NCI-H2081 treated with DMSO at 0.1 percent for 48 hours (cell line): ENCODE results near the gene PIK3R1.

Source experiments
- DNase-seq: peaks from one replicate; lab custom pipeline; 2025; lab: John Stamatoyannopoulos, UW

The PIK3R1 gene

GRCh38 chr5:68331192-68332079 lies 115.9 kb downstream of the PIK3R1 start:
- no peak for DNase-seq

- DNase-seq = no peak
Measured at GRCh38 chr5:68332080-68332451, 116.5 kb downstream of the PIK3R1 start.

- no peak for DNase-seq
Measured at GRCh38 chr5:68332556-68332955, 117.0 kb downstream of the PIK3R1 start.

- DNase-seq = no peak
Measured at GRCh38 chr5:68333649-68334552, 118.3 kb downstream of the PIK3R1 start.

GRCh38 chr5:68334553-68334886 lies 119.0 kb downstream of the PIK3R1 start:
- no peak for DNase-seq

- no peak for DNase-seq
Measured at GRCh38 chr5:68335075-68335474, 119.5 kb downstream of the PIK3R1 start.

- no peak for DNase-seq
Measured at GRCh38 chr5:68336200-68336599, 120.6 kb downstream of the PIK3R1 start.

- DNase-seq = no peak
Measured at GRCh38 chr5:68337235-68337634, 121.7 kb downstream of the PIK3R1 start.

GRCh38 chr5:68339921-68340321 lies 124.4 kb downstream of the PIK3R1 start:
- no peak for DNase-seq

- DNase-seq = no peak
Measured at GRCh38 chr5:68341006-68341405, 125.5 kb downstream of the PIK3R1 start.

- no peak for DNase-seq
Measured at GRCh38 chr5:68342693-68343092, 127.1 kb downstream of the PIK3R1 start.

GRCh38 chr5:68343421-68343826 lies 127.9 kb downstream of the PIK3R1 start:
- no peak for DNase-seq

- no peak for DNase-seq
Measured at GRCh38 chr5:68344447-68345111, 129.0 kb downstream of the PIK3R1 start.

- no peak for DNase-seq
Measured at GRCh38 chr5:68345171-68345570, 129.6 kb downstream of the PIK3R1 start.

GRCh38 chr5:68345582-68345981 lies 130.0 kb downstream of the PIK3R1 start:
- DNase-seq = no peak

- no peak for DNase-seq
Measured at GRCh38 chr5:68347536-68347935, 132.0 kb downstream of the PIK3R1 start.

- no peak for DNase-seq
Measured at GRCh38 chr5:68348447-68349222, 133.1 kb downstream of the PIK3R1 start.

- DNase-seq = no peak
Measured at GRCh38 chr5:68350176-68350575, 134.6 kb downstream of the PIK3R1 start.
